ENCODE results near the gene ZNF593OS. TPM values are rescaled to one million over a fixed set of nuclear protein-coding genes. Genes with fewer than 3 reads are reported as not detected.

ZNF593OS gene
- total and polyA plus RNA-seq, 4 donors = 0.10 to 0.32 TPM; not detected in 2

GRCh38 chr1:26160527-26161414, 10.9 kb downstream of the ZNF593OS start:
- H3K36me3 ChIP-seq (ENCODE audit: control insufficient read depth in 4 of 4, insufficient read depth in 3 of 4, low read depth in 1 of 4, low read length in 3 of 4) = no peaks in the 10 kb centered on the region
- H3K4me3 ChIP-seq (ENCODE audit: low read depth in 1 of 3, low read length in 3 of 3) = peak overlapping the region in 2 of 3 donors; percentile 51 to 59
- peaks cover 10 to 26% (median 18%) of the 10 kb centered on the region in 4 donors for H3K4me1 ChIP-seq (ENCODE audit: control insufficient read depth in 4 of 4, insufficient read depth in 4 of 4, low read length in 3 of 4)
- TF ChIP-seq ATF3 (IDR thresholded peaks at IDR 0.05) (no peak), ZBTB33 (IDR thresholded peaks at IDR 0.05) (no peak), TAF1 (conservative IDR thresholded peaks at IDR 0.05) (no peak), HNF4G (IDR thresholded peaks at IDR 0.05) (no peak), GABPA (IDR thresholded peaks at IDR 0.05 in 1 of 2, conservative IDR thresholded peaks at IDR 0.05 in 1 of 2) (no peak)
- no peak for DNase-seq (ENCODE audit: low spot score)
- no peak overlapping the region for H3K9ac ChIP-seq (ENCODE audit: low read depth in 1 of 2, low read length in 2 of 2)
- H3K27ac ChIP-seq (ENCODE audit: low read depth in 1 of 2, low read length in 2 of 2) = no peak overlapping the region
- no peaks in the 10 kb centered on the region for H3K9me3 ChIP-seq (ENCODE audit: control insufficient read depth in 4 of 4, low read length in 3 of 4)
- 40% methylated on average over 18 of the region's 18 CpGs for WGBS
- peaks cover 0 to 4% (median under 1%) of the 10 kb centered on the region in 4 donors for H3K27me3 ChIP-seq (ENCODE audit: control insufficient read depth in 4 of 4, insufficient read depth in 4 of 4, low read length in 3 of 4)

- Histone ChIP-seq H3K27me3 (ENCODE audit: control insufficient read depth in 4 of 4, insufficient read depth in 4 of 4, low read length in 3 of 4) (peaks cover 0 to 4% (median under 1%) of the 10 kb centered on the region in 4 donors), H3K36me3 (ENCODE audit: control insufficient read depth in 4 of 4, insufficient read depth in 3 of 4, low read depth in 1 of 4, low read length in 3 of 4) (no peaks in the 10 kb centered on the region), H3K9me3 (ENCODE audit: control insufficient read depth in 4 of 4, low read length in 3 of 4) (no peaks in the 10 kb centered on the region), H3K4me3 (ENCODE audit: low read depth in 1 of 3, low read length in 3 of 3) (no peak overlapping the region), H3K9ac (ENCODE audit: low read depth in 1 of 2, low read length in 2 of 2) (no peak overlapping the region), H3K27ac (ENCODE audit: low read depth in 1 of 2, low read length in 2 of 2) (no peak overlapping the region), H3K4me1 (ENCODE audit: control insufficient read depth in 4 of 4, insufficient read depth in 4 of 4, low read length in 3 of 4) (peaks cover 10 to 26% (median 18%) of the 10 kb centered on the region in 4 donors)
- DNase-seq (ENCODE audit: low spot score) = no peak
- 82% methylated on average over 4 of the region's 4 CpGs for WGBS
- no peak for TF ChIP-seq FOXA2 (IDR thresholded peaks at IDR 0.05)
- TF ChIP-seq RXRA (IDR thresholded peaks at IDR 0.05) = no peak
These were observed 11.9 kb downstream of the ZNF593OS start for GRCh38 chr1:26159743-26160039.

GRCh38 chr1:26158908-26159742, 12.5 kb downstream of the ZNF593OS start, which contains the start of gene FAM110D:
TSS of gene FAM110D (plus strand) at chr1:26159079. CDS start at chr1:26161292, 2,213 bp downstream.
- Histone ChIP-seq H3K4me3 (ENCODE audit: low read depth in 1 of 3, low read length in 3 of 3) (peak within 1 kb of the TSS in 1 of 3 donors; percentile 8), H3K27ac (ENCODE audit: low read depth in 1 of 2, low read length in 2 of 2) (no peak within 1 kb of the TSS), H3K9ac (ENCODE audit: low read depth in 1 of 2, low read length in 2 of 2) (no peak within 1 kb of the TSS), H3K36me3 (ENCODE audit: control insufficient read depth in 4 of 4, insufficient read depth in 3 of 4, low read depth in 1 of 4, low read length in 3 of 4) (no peaks in the 10 kb centered on the region), H3K4me1 (ENCODE audit: control insufficient read depth in 4 of 4, insufficient read depth in 4 of 4, low read length in 3 of 4) (peaks cover 10 to 22% (median 16%) of the 10 kb centered on the region in 4 donors), H3K9me3 (ENCODE audit: control insufficient read depth in 4 of 4, low read length in 3 of 4) (no peaks in the 10 kb centered on the region), H3K27me3 (ENCODE audit: control insufficient read depth in 4 of 4, insufficient read depth in 4 of 4, low read length in 3 of 4) (peaks cover 0 to 4% (median under 1%) of the 10 kb centered on the region in 4 donors)
- no peak for DNase-seq (ENCODE audit: low spot score)
- 67% methylated on average over 6 of the region's 6 CpGs for WGBS
- no peak for TF ChIP-seq TAF1 (conservative IDR thresholded peaks at IDR 0.05)
- no peak for TF ChIP-seq CTCF (IDR thresholded peaks at IDR 0.05; ENCODE audit: low read depth, low read length, missing input control)
- no peak for TF ChIP-seq GABPA (IDR thresholded peaks at IDR 0.05 in 1 of 2, conservative IDR thresholded peaks at IDR 0.05 in 1 of 2)
- TF ChIP-seq MAX (IDR thresholded peaks at IDR 0.05) = no peak
- no peak for TF ChIP-seq RAD21 (IDR thresholded peaks at IDR 0.05)
- TF ChIP-seq FOXA1 (IDR thresholded peaks at IDR 0.05) = no peak
- TF ChIP-seq JUND (IDR thresholded peaks at IDR 0.05) = no peak
- TF ChIP-seq FOXA2 (IDR thresholded peaks at IDR 0.05) = no peak
- no peak for TF ChIP-seq HNF4A (conservative IDR thresholded peaks at IDR 0.05)
- TF ChIP-seq EGR1 (IDR thresholded peaks at IDR 0.05; ENCODE audit: low read depth in 2 of 2) = no peak
- TF ChIP-seq REST (IDR thresholded peaks at IDR 0.05) = no peak
- TF ChIP-seq ATF3 (IDR thresholded peaks at IDR 0.05) = no peak
- TF ChIP-seq RXRA (IDR thresholded peaks at IDR 0.05) = no peak
- TF ChIP-seq NR2F2 (IDR thresholded peaks at IDR 0.05) = no peak
- no peak for TF ChIP-seq SP1 (IDR thresholded peaks at IDR 0.05)
- no peak for TF ChIP-seq HNF4G (IDR thresholded peaks at IDR 0.05)

All from liver (tissue), 9 donors.